Suprapubic skin (tissue), 4 donors: ENCODE measurements around the gene ZNF668. TPM values are rescaled to one million over a fixed set of nuclear protein-coding genes. Genes with fewer than 3 reads are reported as not detected.

Source experiments
- DNase-seq, 2 donors: peaks; one replicate each; pipeline ENCODE4 v3.0.0-alpha.2; 2019; ENCODE audit warnings: low spot score in 2 of 2
- H3K27ac ChIP-seq: fragments of 200-600 bp; sonication (generic); one replicate; pipeline ENCODE4 v1.5.1; 2019
- H3K27me3 ChIP-seq: fragments of 200-600 bp; sonication (generic); one replicate; pipeline ENCODE4 v1.5.1; 2019
- H3K36me3 ChIP-seq: fragments of 200-600 bp; sonication (generic); one replicate; pipeline ENCODE4 v1.5.1; 2019
- H3K4me1 ChIP-seq: fragments of 200-600 bp; sonication (generic); one replicate; pipeline ENCODE4 v1.5.1; 2019
- H3K4me3 ChIP-seq: fragments of 200-600 bp; sonication (generic); one replicate; pipeline ENCODE4 v1.5.1; 2019; ENCODE audit warnings: mild to moderate bottlenecking
- H3K9me3 ChIP-seq: fragments of 200-600 bp; sonication (generic); one replicate; pipeline ENCODE4 v1.5.1; 2019
- EP300 ChIP-seq: sonication (generic); formaldehyde crosslinking; IDR thresholded peaks from one replicate; pipeline ENCODE4 v1.6.1; 2017; ENCODE audit warnings: antibody characterized with exemption
- POLR2A ChIP-seq, 2 donors: fragments of 450-650 bp; IDR thresholded peaks; one replicate each; pipeline ENCODE4 v1.6.1; 2017; ENCODE audit warnings: antibody characterized with exemption in 2 of 2, mild to moderate bottlenecking in 2 of 2, moderate library complexity in 2 of 2
- POLR2AphosphoS5 ChIP-seq, 3 donors: sonication (generic); formaldehyde crosslinking; IDR thresholded peaks; one replicate each; pipeline ENCODE4 v1.6.1; 2017; ENCODE audit warnings: antibody characterized with exemption in 3 of 3
- WGBS: methylation state at CpG from one replicate; pipeline ENCODE4 v1.1.5; 2018; 5-methylcytosine and 5-hydroxymethylcytosine counted together
- total RNA-seq, 4 donors: library from RNA; depleted of rRNA; stranded (reverse); fragments of >200 nt; gene quantifications; one replicate each; pipeline ENCODE4 v1.1.0, GENCODE V29; 2016
- TF ChIP-seq, protein P1 (sequence below), 2 donors: fragments of 200-600 bp in 1 of 2; fragments of 450-650 bp in 1 of 2; sonication (generic) in 1 of 2; IDR thresholded peaks; one replicate each; pipeline ENCODE4 v1.5.1; 2016 to 2019; ENCODE audit warnings: antibody characterized with exemption in 2 of 2, mild to moderate bottlenecking in 1 of 2, moderate library complexity in 1 of 2

Gene ZNF668
- total RNA-seq, 4 donors from 2014 or later = 9.0 to 15.9 (median 12.6) TPM

- TF ChIP-seq, protein P1, sequence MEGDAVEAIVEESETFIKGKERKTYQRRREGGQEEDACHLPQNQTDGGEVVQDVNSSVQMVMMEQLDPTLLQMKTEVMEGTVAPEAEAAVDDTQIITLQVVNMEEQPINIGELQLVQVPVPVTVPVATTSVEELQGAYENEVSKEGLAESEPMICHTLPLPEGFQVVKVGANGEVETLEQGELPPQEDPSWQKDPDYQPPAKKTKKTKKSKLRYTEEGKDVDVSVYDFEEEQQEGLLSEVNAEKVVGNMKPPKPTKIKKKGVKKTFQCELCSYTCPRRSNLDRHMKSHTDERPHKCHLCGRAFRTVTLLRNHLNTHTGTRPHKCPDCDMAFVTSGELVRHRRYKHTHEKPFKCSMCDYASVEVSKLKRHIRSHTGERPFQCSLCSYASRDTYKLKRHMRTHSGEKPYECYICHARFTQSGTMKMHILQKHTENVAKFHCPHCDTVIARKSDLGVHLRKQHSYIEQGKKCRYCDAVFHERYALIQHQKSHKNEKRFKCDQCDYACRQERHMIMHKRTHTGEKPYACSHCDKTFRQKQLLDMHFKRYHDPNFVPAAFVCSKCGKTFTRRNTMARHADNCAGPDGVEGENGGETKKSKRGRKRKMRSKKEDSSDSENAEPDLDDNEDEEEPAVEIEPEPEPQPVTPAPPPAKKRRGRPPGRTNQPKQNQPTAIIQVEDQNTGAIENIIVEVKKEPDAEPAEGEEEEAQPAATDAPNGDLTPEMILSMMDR (IDR thresholded peaks at IDR 0.05) = no peak
- no peak for TF ChIP-seq EP300
- TF ChIP-seq POLR2A (IDR thresholded peaks at IDR 0.05) = no peak
- no peak for TF ChIP-seq POLR2AphosphoS5 (IDR thresholded peaks at IDR 0.05)
- peak overlapping the region; percentile 93 for H3K27ac ChIP-seq
- 1% methylated on average over 7 of the region's 7 CpGs for WGBS
- H3K9me3 ChIP-seq = no peaks in the 10 kb centered on the region
- H3K4me3 ChIP-seq = peak overlapping the region; percentile 91
- DNase-seq = no peak
- no peaks in the 10 kb centered on the region for H3K27me3 ChIP-seq
- peaks cover 38% of the 10 kb centered on the region for H3K36me3 ChIP-seq
- peaks cover 39% of the 10 kb centered on the region for H3K4me1 ChIP-seq
These were observed 759 bp upstream of the ZNF668 start for GRCh38 chr16:31074814-31075183.

- Histone ChIP-seq H3K4me1 (peaks cover 36% of the 10 kb centered on the region), H3K4me3 (peak overlapping the region; percentile 91), H3K9me3 (no peaks in the 10 kb centered on the region), H3K36me3 (peaks cover 23% of the 10 kb centered on the region), H3K27ac (peak overlapping the region; percentile 93), H3K27me3 (no peaks in the 10 kb centered on the region)
- under 1% methylated on average over 29 of the region's 83 CpGs for WGBS
- DNase-seq = peak; percentile 94 to 95
- peak in 1 of 3 donors; percentile 76 for TF ChIP-seq POLR2AphosphoS5 (IDR thresholded peaks at IDR 0.05)
- TF ChIP-seq, protein P1 (IDR thresholded peaks at IDR 0.05) = no peak
These were observed 684 bp downstream of the ZNF668 start for GRCh38 chr16:31073142-31073969.

- DNase-seq = no peak
- TF ChIP-seq, protein P1 (IDR thresholded peaks at IDR 0.05) = no peak
- TF ChIP-seq EP300 = no peak
- no peak for TF ChIP-seq POLR2A (IDR thresholded peaks at IDR 0.05)
- TF ChIP-seq POLR2AphosphoS5 (IDR thresholded peaks at IDR 0.05) = no peak
- H3K4me3 ChIP-seq = peak overlapping the region; percentile 91
- no peaks in the 10 kb centered on the region for H3K27me3 ChIP-seq
- no peaks in the 10 kb centered on the region for H3K9me3 ChIP-seq
- peak overlapping the region; percentile 93 for H3K27ac ChIP-seq
- H3K4me1 ChIP-seq = peaks cover 36% of the 10 kb centered on the region
- 2% methylated on average over 15 of the region's 27 CpGs for WGBS
- H3K36me3 ChIP-seq = peaks cover 16% of the 10 kb centered on the region
These were observed 1.4 kb downstream of the ZNF668 start for GRCh38 chr16:31072540-31073141.

- H3K27ac ChIP-seq = peak overlapping the region; percentile 93
- 18% methylated on average over 4 of the region's 4 CpGs for WGBS
- H3K4me3 ChIP-seq = peak overlapping the region; percentile 91
- no peaks in the 10 kb centered on the region for H3K27me3 ChIP-seq
- peaks cover 36% of the 10 kb centered on the region for H3K4me1 ChIP-seq
- no peak for DNase-seq
- TF ChIP-seq POLR2AphosphoS5 (IDR thresholded peaks at IDR 0.05) = no peak
- TF ChIP-seq EP300 = no peak
- TF ChIP-seq, protein P1 (IDR thresholded peaks at IDR 0.05) = no peak
- TF ChIP-seq POLR2A (IDR thresholded peaks at IDR 0.05) = no peak
- peaks cover 8% of the 10 kb centered on the region for H3K36me3 ChIP-seq
- H3K9me3 ChIP-seq = no peaks in the 10 kb centered on the region
These were observed 2.2 kb downstream of the ZNF668 start for GRCh38 chr16:31071861-31072260.

GRCh38 chr16:31067342-31067741 is 6.7 kb downstream of the ZNF668 start:
- Histone ChIP-seq H3K4me3 (no peak overlapping the region), H3K4me1 (peaks cover 30% of the 10 kb centered on the region), H3K36me3 (peaks cover 10% of the 10 kb centered on the region), H3K27ac (no peak overlapping the region), H3K9me3 (no peaks in the 10 kb centered on the region), H3K27me3 (no peaks in the 10 kb centered on the region)
- no peak for DNase-seq
- WGBS = 85% methylated on average over 3 of the region's 3 CpGs
- TF ChIP-seq POLR2A (IDR thresholded peaks at IDR 0.05) (no peak), POLR2AphosphoS5 (IDR thresholded peaks at IDR 0.05) (no peak), EP300 (no peak)
- TF ChIP-seq, protein P1 (IDR thresholded peaks at IDR 0.05) = no peak
